Measurements from ENCODE around the gene PRDM5. TPM values are rescaled to one million over a fixed set of nuclear protein-coding genes. Genes with fewer than 3 reads are reported as not detected.

Gene PRDM5
- polyA plus RNA-seq, 2 donors, result 1.4 TPM

DNA sequence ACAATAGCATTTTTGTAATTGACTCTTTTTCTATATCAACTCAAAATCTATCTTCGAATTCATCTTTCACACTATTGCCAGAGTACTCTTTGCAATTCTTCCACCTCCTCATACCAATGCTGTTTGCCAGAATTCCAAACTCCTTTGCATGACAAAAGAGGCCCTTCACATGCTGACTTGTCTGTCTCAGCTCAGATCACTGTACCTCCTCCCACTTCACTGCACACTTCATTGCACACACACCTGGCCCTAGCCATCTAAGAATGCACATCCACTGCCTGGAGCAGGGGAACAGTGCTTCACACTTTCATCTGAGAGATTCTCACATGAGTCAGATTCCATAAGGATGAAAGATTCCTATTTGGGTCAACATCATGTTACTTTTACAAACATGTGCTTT lies 56.5 kb downstream of the PRDM5 start:
- no peaks in the 10 kb centered on the region for H3K36me3 ChIP-seq (ENCODE audit: control insufficient read depth in 2 of 2, insufficient read depth in 2 of 2, low read length in 1 of 2)
- WGBS, 2 donors, result 45 to 73% methylated on average over 1 of the region's 1 CpG
- H3K4me1 ChIP-seq (ENCODE audit: control insufficient read depth in 2 of 2, insufficient read depth in 2 of 2, low read length in 1 of 2), result no peaks in the 10 kb centered on the region
- H3K4me3 ChIP-seq (ENCODE audit: low read depth in 1 of 2, low read length in 2 of 2), result no peak overlapping the region
- H3K27ac ChIP-seq (ENCODE audit: low read depth in 2 of 2, low read length in 1 of 2), result no peak overlapping the region
- no peaks in the 10 kb centered on the region for H3K9me3 ChIP-seq (ENCODE audit: control insufficient read depth in 2 of 2, insufficient read depth in 1 of 2, low read depth in 1 of 2, low read length in 1 of 2)
- H3K27me3 ChIP-seq (ENCODE audit: control insufficient read depth in 1 of 2, insufficient read depth in 2 of 2, low read length in 2 of 2), result no peaks in the 10 kb centered on the region

DNA sequence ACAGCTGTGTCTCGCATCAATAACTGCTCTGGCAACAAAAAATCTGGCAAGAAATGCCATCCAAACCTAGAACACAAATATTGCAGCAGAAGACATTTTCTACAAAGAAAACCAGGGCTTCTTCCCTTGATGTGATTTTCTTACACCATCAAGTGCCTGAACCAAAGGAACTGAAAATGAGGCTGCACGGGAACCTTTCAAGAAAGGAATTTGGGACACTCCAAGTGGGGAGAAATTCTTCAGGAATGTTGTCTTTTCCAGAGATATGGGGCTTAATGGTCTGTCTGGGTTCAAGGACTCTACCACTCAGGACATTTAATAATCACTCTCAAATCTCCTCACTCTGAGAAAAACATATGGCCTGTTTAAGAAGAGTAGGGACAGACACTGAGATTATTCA lies 57.6 kb downstream of the PRDM5 start:
- Histone ChIP-seq H3K27ac (ENCODE audit: low read depth in 2 of 2, low read length in 1 of 2) (no peak overlapping the region), H3K27me3 (ENCODE audit: control insufficient read depth in 1 of 2, insufficient read depth in 2 of 2, low read length in 2 of 2) (no peaks in the 10 kb centered on the region), H3K9me3 (ENCODE audit: control insufficient read depth in 2 of 2, insufficient read depth in 1 of 2, low read depth in 1 of 2, low read length in 1 of 2) (no peaks in the 10 kb centered on the region), H3K36me3 (ENCODE audit: control insufficient read depth in 2 of 2, insufficient read depth in 2 of 2, low read length in 1 of 2) (no peaks in the 10 kb centered on the region), H3K4me1 (ENCODE audit: control insufficient read depth in 2 of 2, insufficient read depth in 2 of 2, low read length in 1 of 2) (no peaks in the 10 kb centered on the region), H3K4me3 (ENCODE audit: low read depth in 1 of 2, low read length in 2 of 2) (no peak overlapping the region)
- WGBS, 2 donors, result 77 to 85% methylated on average over 2 of the region's 2 CpGs

DNA sequence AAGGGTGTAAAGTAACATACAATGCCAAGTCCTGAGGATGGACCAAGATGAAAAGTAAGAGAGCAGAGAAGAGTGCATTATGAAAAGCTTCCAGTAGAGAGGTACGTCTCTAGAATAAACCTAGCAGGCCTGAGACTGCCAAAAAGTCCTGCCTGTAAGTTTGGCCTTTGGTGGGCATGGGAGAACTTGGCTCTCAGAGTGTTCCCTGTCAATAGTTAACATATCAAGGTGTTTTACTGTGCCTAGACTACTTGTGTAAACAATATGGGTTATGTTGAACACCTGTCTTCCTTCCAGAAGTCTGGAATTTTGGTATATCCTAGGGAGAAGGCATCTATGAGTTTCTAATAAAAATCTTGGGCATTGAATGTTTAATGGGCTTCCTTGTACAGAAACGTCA lies 60.1 kb downstream of the PRDM5 start:
- H3K4me3 ChIP-seq (ENCODE audit: low read depth in 1 of 2, low read length in 2 of 2), result no peak overlapping the region

DNA sequence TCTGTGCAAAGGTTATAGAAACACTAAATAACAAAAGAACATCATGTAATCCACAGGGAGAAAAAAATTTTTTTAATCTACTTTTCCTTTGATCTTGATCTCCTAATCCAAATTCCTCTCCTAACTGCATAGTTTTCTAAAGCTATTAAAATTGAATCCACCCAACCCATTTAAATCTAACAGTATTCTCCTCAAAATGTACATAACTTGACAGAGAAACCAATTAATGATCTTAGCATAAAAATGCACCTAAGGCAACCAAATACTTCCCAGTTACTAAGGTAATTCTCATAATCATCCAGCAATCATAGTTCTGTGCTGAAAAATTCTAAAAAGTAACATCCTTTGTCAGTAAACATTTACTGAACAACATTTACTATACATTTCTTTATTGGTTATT lies 60.7 kb downstream of the PRDM5 start:
- Histone ChIP-seq H3K4me1 (ENCODE audit: control insufficient read depth in 2 of 2, insufficient read depth in 2 of 2, low read length in 1 of 2) (no peaks in the 10 kb centered on the region), H3K9me3 (ENCODE audit: control insufficient read depth in 2 of 2, insufficient read depth in 1 of 2, low read depth in 1 of 2, low read length in 1 of 2) (no peaks in the 10 kb centered on the region), H3K4me3 (ENCODE audit: low read depth in 1 of 2, low read length in 2 of 2) (no peak overlapping the region), H3K36me3 (ENCODE audit: control insufficient read depth in 2 of 2, insufficient read depth in 2 of 2, low read length in 1 of 2) (no peaks in the 10 kb centered on the region), H3K27ac (ENCODE audit: low read depth in 2 of 2, low read length in 1 of 2) (no peak overlapping the region), H3K27me3 (ENCODE audit: control insufficient read depth in 1 of 2, insufficient read depth in 2 of 2, low read length in 2 of 2) (no peaks in the 10 kb centered on the region)

More for the DNA sequence above, 60.1 kb downstream of the PRDM5 start:
- no peaks in the 10 kb centered on the region for H3K4me1 ChIP-seq (ENCODE audit: control insufficient read depth in 2 of 2, insufficient read depth in 2 of 2, low read length in 1 of 2)
- no peaks in the 10 kb centered on the region for H3K36me3 ChIP-seq (ENCODE audit: control insufficient read depth in 2 of 2, insufficient read depth in 2 of 2, low read length in 1 of 2)
- 70 to 83% methylated on average over 2 of the region's 2 CpGs for WGBS, 2 donors
- no peaks in the 10 kb centered on the region for H3K9me3 ChIP-seq (ENCODE audit: control insufficient read depth in 2 of 2, insufficient read depth in 1 of 2, low read depth in 1 of 2, low read length in 1 of 2)
- H3K27me3 ChIP-seq (ENCODE audit: control insufficient read depth in 1 of 2, insufficient read depth in 2 of 2, low read length in 2 of 2), result no peaks in the 10 kb centered on the region
- no peak overlapping the region for H3K27ac ChIP-seq (ENCODE audit: low read depth in 2 of 2, low read length in 1 of 2)

GRCh38 chr4:120858776-120859175 lies 63.8 kb downstream of the PRDM5 start:
- WGBS, 2 donors, result 61 to 63% methylated on average over 3 of the region's 3 CpGs
- no peak overlapping the region for H3K27ac ChIP-seq (ENCODE audit: low read depth in 2 of 2, low read length in 1 of 2)
- H3K36me3 ChIP-seq (ENCODE audit: control insufficient read depth in 2 of 2, insufficient read depth in 2 of 2, low read length in 1 of 2), result no peaks in the 10 kb centered on the region
- no peak overlapping the region for H3K4me3 ChIP-seq (ENCODE audit: low read depth in 1 of 2, low read length in 2 of 2)
- H3K4me1 ChIP-seq (ENCODE audit: control insufficient read depth in 2 of 2, insufficient read depth in 2 of 2, low read length in 1 of 2), result no peaks in the 10 kb centered on the region
- no peaks in the 10 kb centered on the region for H3K9me3 ChIP-seq (ENCODE audit: control insufficient read depth in 2 of 2, insufficient read depth in 1 of 2, low read depth in 1 of 2, low read length in 1 of 2)
- no peaks in the 10 kb centered on the region for H3K27me3 ChIP-seq (ENCODE audit: control insufficient read depth in 1 of 2, insufficient read depth in 2 of 2, low read length in 2 of 2)

DNA sequence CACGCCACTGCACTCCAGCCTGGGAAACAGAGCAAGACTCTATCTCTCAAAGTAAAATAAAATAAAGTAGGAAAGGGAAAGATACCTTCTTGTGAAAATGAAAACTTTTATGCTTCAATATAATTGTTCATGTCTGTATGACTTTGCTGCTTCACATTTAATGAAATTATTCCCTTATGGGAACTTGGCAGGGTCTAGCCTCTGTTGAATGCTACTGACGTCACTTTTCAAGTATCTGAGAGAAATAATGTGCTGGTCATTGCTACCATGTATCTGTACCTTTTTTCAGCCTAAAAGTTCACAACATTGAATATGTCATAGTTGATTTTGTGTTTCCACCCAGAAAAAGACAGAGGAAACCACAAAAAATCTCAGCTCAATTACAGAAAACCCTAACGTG lies 65.2 kb downstream of the PRDM5 start:
- Histone ChIP-seq H3K36me3 (ENCODE audit: control insufficient read depth in 2 of 2, insufficient read depth in 2 of 2, low read length in 1 of 2) (no peaks in the 10 kb centered on the region), H3K4me3 (ENCODE audit: low read depth in 1 of 2, low read length in 2 of 2) (no peak overlapping the region), H3K27ac (ENCODE audit: low read depth in 2 of 2, low read length in 1 of 2) (no peak overlapping the region), H3K4me1 (ENCODE audit: control insufficient read depth in 2 of 2, insufficient read depth in 2 of 2, low read length in 1 of 2) (no peaks in the 10 kb centered on the region), H3K27me3 (ENCODE audit: control insufficient read depth in 1 of 2, insufficient read depth in 2 of 2, low read length in 2 of 2) (no peaks in the 10 kb centered on the region), H3K9me3 (ENCODE audit: control insufficient read depth in 2 of 2, insufficient read depth in 1 of 2, low read depth in 1 of 2, low read length in 1 of 2) (no peaks in the 10 kb centered on the region)
- 71 to 72% methylated on average over 3 of the region's 3 CpGs for WGBS, 2 donors

DNA sequence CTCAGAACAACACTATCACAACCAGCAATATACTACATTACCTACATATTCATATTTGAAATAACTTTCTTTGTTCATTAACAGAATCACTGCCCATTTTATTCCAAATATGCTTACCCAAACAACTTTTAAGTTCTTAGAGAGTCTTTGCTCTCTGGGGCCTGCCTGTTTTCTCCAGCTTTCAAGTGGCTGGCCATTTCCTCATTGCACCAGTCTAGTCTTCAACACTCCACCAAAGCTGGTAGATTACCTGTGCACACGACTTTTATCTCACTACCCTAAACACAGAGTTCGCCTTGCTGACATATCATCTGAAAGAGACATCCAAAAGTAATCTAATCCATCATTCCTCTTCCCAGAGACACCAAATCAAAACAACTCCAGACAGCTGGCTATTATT lies 66.2 kb downstream of the PRDM5 start:
- Histone ChIP-seq H3K4me3 (ENCODE audit: low read depth in 1 of 2, low read length in 2 of 2) (no peak overlapping the region), H3K27ac (ENCODE audit: low read depth in 2 of 2, low read length in 1 of 2) (no peak overlapping the region), H3K36me3 (ENCODE audit: control insufficient read depth in 2 of 2, insufficient read depth in 2 of 2, low read length in 1 of 2) (no peaks in the 10 kb centered on the region), H3K9me3 (ENCODE audit: control insufficient read depth in 2 of 2, insufficient read depth in 1 of 2, low read depth in 1 of 2, low read length in 1 of 2) (no peaks in the 10 kb centered on the region), H3K4me1 (ENCODE audit: control insufficient read depth in 2 of 2, insufficient read depth in 2 of 2, low read length in 1 of 2) (no peaks in the 10 kb centered on the region), H3K27me3 (ENCODE audit: control insufficient read depth in 1 of 2, insufficient read depth in 2 of 2, low read length in 2 of 2) (no peaks in the 10 kb centered on the region)
- 76 to 80% methylated on average over 2 of the region's 2 CpGs for WGBS, 2 donors

- H3K9me3 ChIP-seq (ENCODE audit: control insufficient read depth in 2 of 2, insufficient read depth in 1 of 2, low read depth in 1 of 2, low read length in 1 of 2), result no peaks in the 10 kb centered on the region
- WGBS, 2 donors, result 69 to 74% methylated on average over 2 of the region's 2 CpGs
- no peaks in the 10 kb centered on the region for H3K36me3 ChIP-seq (ENCODE audit: control insufficient read depth in 2 of 2, insufficient read depth in 2 of 2, low read length in 1 of 2)
- no peaks in the 10 kb centered on the region for H3K27me3 ChIP-seq (ENCODE audit: control insufficient read depth in 1 of 2, insufficient read depth in 2 of 2, low read length in 2 of 2)
- no peaks in the 10 kb centered on the region for H3K4me1 ChIP-seq (ENCODE audit: control insufficient read depth in 2 of 2, insufficient read depth in 2 of 2, low read length in 1 of 2)
- no peak overlapping the region for H3K27ac ChIP-seq (ENCODE audit: low read depth in 2 of 2, low read length in 1 of 2)
- no peak overlapping the region for H3K4me3 ChIP-seq (ENCODE audit: low read depth in 1 of 2, low read length in 2 of 2)
Observed at GRCh38 chr4:120855307-120856001, 67.1 kb downstream of the PRDM5 start.

GRCh38 chr4:120853161-120853935 lies 69.2 kb downstream of the PRDM5 start:
- no peak overlapping the region for H3K27ac ChIP-seq (ENCODE audit: low read depth in 2 of 2, low read length in 1 of 2)
- H3K4me1 ChIP-seq (ENCODE audit: control insufficient read depth in 2 of 2, insufficient read depth in 2 of 2, low read length in 1 of 2), result no peaks in the 10 kb centered on the region
- H3K36me3 ChIP-seq (ENCODE audit: control insufficient read depth in 2 of 2, insufficient read depth in 2 of 2, low read length in 1 of 2), result no peaks in the 10 kb centered on the region
- no peaks in the 10 kb centered on the region for H3K27me3 ChIP-seq (ENCODE audit: control insufficient read depth in 1 of 2, insufficient read depth in 2 of 2, low read length in 2 of 2)
- H3K4me3 ChIP-seq (ENCODE audit: low read depth in 1 of 2, low read length in 2 of 2), result no peak overlapping the region
- no peaks in the 10 kb centered on the region for H3K9me3 ChIP-seq (ENCODE audit: control insufficient read depth in 2 of 2, insufficient read depth in 1 of 2, low read depth in 1 of 2, low read length in 1 of 2)
- WGBS, 2 donors, result 81 to 83% methylated on average over 7 of the region's 7 CpGs
